ENCODE data around the gene ARHGAP12.
"Not testable (repeated sequence)": the region's sequence is repeated elsewhere in the genome, so short reads cannot be mapped to it uniquely, and the experiment has no call there.

ARHGAP12 gene

GRCh38 chr10:31923389-31923788, 5.2 kb downstream of the ARHGAP12 start:
- ATAC-seq = no peak

GRCh38 chr10:31921031-31921430, 7.6 kb downstream of the ARHGAP12 start:
- peak in 1 of 2 donors; percentile 37 for ATAC-seq

GRCh38 chr10:31920538-31920937, 8.1 kb downstream of the ARHGAP12 start:
- no peak for ATAC-seq

- no peak for ATAC-seq
These were observed 9.8 kb downstream of the ARHGAP12 start for GRCh38 chr10:31918671-31919409.

- ATAC-seq = no peak
These were observed 14.3 kb downstream of the ARHGAP12 start for GRCh38 chr10:31914370-31914769.

- ATAC-seq = no peak
These were observed 15.5 kb downstream of the ARHGAP12 start for GRCh38 chr10:31912898-31913850.

GRCh38 chr10:31912289-31912688, 16.3 kb downstream of the ARHGAP12 start:
- no peak for ATAC-seq

DNA sequence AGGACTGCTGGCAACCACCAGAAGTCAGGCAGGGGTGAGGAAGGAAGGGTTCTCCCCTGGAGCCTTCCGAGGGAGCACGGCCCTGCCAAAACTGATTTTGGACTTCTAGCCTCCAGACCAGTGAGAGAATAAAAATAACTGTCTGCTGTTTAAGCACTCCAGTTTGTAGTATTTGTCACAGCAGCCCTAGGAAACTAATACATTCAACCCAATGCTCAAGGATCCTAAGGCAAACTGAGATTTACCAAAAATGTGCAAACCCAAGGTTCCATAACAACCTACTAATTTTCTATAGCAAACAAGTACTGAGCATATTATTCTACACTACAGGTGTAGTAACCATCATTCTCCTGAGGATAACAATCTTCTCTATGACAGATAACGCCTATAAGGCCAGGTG, 18.6 kb downstream of the ARHGAP12 start:
- no peak for ATAC-seq

DNA sequence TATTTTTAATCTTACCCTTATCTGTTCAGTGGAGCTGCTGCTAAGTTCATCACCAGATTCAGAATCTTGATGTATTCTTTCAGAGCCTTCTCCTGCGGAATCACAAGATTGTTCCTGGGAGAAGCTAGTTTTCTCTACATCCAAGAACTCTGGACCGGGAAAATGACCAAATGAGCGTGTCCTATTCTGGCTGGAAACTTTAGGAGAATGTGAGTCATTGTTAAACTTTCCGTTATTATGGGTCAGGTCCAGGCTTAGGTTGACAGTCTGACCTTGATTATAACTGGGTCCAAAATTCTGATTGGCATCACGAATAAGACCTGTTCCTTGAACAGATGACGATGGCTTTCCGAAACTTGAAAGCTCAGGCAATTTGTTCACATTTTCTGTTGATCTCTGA, 20.5 kb downstream of the ARHGAP12 start:
- ATAC-seq = no peak

DNA sequence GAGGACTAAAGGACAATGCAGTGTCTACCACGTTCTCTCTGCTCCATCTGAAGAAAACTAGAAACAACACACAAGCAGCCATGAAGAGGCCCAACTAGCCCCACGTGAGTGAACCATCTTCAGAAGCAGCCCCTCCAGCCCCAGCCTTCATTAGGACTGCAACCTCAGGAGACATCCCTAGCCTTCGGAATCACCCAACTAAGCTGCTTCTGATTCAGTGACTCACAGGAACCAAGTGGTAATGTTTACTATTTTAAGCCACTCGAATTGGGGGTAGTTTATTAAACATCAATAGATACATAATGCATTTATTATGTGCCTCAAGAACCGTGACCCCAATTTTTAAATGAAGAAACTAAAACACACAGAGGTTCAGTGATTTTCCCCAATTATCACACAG, 22.6 kb downstream of the ARHGAP12 start:
- no peak for ATAC-seq

DNA sequence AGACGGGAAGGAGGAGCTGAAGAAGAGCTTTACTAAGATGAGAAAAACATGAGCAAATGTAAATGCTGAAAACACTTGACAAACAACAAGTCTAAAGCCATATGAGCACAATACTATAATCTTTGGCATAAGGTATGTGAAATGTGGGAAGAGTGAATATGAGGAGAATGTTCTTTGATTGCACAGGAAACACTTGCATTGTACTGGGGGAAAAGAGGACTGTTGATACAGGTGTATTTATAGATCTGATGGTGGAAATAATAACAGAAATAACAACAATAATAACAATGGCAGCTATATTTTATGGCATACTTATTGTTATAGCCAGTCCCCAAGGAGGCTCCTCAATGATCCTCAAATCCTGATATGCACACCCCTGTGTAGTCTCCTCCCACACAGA, 23.0 kb downstream of the ARHGAP12 start:
- ATAC-seq = no peak

- no peak for ATAC-seq
These were observed 26.0 kb downstream of the ARHGAP12 start for GRCh38 chr10:31902625-31903024.

GRCh38 chr10:31897506-31897905, 31.1 kb downstream of the ARHGAP12 start:
- ATAC-seq = no peak

DNA sequence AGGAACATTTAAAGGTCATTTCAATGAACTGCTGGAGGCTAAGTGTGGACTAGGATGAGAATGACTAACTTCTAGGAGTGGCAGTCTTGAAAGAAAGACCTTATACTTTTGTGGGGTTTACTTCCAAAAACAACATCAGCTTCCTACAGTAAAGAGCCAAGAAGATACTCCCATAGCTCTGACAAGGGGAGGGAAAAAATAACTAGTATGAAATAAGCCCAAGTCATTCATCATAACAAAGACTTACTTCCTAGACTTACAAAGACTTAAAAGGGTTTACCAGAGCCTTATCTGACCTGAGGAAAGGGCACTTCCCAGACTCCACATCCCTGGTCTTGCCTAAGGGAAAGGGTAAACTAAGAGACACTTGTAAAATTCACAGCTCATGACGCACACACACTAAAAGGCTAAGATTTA, 31.7 kb downstream of the ARHGAP12 start:
- ATAC-seq = no peak

- ATAC-seq = not testable (repeated sequence)
These were observed 32.9 kb downstream of the ARHGAP12 start for GRCh38 chr10:31895722-31896121.

- ATAC-seq = no peak
These were observed 40.2 kb downstream of the ARHGAP12 start for GRCh38 chr10:31888442-31888841.

DNA sequence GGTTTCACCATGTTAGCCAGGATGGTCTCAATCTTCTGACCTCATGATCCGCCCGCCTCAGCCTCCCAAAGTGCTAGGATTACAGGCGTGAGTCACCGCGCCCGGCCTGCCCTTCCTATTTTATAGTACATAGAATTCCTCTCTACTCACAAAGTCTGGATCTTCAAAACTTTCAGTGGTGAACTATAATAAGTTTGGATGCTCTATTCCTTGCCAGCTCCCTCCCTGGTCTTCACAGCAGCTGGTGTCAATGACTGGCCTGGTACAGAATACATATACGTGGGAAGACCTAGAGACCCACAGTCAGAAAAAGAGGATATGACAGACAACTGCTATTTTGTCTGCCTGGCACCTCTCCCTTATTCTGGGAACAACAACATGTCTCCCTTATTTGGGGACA, 40.8 kb downstream of the ARHGAP12 start:
- no peak for ATAC-seq

GRCh38 chr10:31886885-31887284, 41.7 kb downstream of the ARHGAP12 start:
- ATAC-seq = no peak

GRCh38 chr10:31885971-31886370, 42.7 kb downstream of the ARHGAP12 start:
- ATAC-seq = no peak

GRCh38 chr10:31884386-31884785, 44.2 kb downstream of the ARHGAP12 start:
- no peak for ATAC-seq

DNA sequence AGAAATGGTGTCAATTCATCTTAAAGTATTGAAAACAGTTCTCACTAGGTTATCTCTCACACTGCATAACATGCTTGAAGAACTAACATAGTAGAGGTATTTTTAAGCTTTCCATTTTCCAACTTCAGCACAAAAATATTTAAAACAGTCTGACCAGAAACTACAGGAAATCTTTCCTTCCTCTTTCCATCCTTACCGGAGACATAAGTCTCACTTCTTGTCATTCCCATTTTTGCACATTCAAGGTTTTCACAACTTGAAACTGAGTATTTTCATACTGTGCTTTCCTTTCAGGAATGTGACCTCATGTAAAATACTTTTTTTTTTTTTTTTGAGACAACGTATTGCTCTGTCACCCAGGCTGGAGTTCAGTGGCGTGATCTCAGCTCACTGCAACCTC, 45.2 kb downstream of the ARHGAP12 start:
- ATAC-seq = no peak

GRCh38 chr10:31878486-31878885, 50.1 kb downstream of the ARHGAP12 start:
- no peak for ATAC-seq

DNA sequence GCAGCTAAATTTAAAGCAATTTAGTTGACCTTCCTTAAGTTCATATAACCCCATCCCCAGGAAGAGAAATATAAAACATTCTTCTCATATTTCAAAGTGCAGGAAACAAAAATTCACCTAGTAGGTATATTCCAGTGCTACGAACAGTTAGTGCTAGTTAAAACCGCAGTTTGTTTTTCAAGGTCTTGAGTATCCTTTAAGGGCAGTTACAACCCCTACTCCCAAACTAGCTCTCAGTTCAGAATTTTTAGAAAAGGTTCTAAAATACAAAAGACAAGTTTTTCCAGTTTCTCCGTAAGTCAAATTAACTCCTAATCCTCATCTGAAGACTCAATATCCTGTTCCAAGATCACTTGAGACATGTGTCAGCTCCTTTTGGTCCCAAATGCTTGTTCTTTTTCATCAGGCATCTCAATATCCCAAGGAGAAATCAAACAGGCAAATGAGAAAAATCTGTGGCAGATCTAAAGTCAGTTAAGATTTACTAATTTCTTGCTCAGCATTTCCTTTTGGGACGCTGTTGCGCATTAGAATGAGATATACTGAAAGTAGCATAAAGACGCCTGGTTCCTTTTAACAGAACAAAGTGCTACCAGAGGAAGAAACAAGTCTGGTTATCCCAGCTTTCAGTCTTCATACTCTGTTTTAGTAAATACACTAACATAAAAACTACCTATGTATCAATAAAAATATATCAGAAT, 51.8 kb downstream of the ARHGAP12 start:
- no peak for ATAC-seq
